ENCODE data around the gene PF4V1.

The PF4V1 gene

DNA sequence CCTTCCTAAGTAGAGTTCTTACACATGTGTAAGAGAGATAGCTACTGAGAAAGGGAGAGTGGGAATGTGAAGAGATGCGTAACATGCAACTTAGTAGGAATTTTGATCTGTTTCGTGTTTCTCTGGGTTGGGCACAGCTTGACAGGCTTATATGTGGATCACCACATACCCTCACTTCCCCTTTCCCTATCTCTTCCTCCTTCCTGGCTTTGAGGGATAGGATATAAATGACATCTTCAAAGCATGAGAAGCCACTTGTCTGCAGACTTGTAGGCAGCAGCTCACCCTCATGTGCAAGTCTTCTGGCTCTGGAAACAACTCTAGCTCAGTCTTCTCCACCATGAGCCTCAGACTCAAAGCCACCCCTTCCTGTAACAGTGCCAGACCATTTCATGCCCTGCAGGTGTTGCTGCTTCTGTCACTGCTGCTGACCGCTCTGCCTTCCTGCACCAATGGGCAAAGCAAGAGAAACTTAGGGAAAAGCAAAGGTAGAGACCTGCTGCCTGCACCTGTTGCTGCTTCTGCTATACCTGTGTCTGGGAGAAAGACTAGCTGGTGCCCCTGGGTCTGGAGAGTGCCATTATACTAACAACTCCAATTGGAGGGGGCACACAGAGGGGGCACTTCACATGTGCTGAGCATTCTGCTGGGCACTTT is 5.4 kb upstream of the PF4V1 start:
- no peak for DNase-seq (ENCODE audit: low read depth in 2 of 2)

- no peak for DNase-seq (ENCODE audit: low read depth in 2 of 2)
Measured at GRCh38 chr4:73848183-73848777, 4.8 kb upstream of the PF4V1 start.

GRCh38 chr4:73850261-73850970 is 2.7 kb upstream of the PF4V1 start:
- DNase-seq (ENCODE audit: low read depth in 2 of 2) = no peak

- DNase-seq (ENCODE audit: low read depth in 2 of 2) = no peak
Measured at GRCh38 chr4:73851293-73851692, 1.8 kb upstream of the PF4V1 start.

- DNase-seq (ENCODE audit: low read depth in 2 of 2) = no peak
Measured at GRCh38 chr4:73852771-73853170, 325 bp upstream of the PF4V1 start.

DNA sequence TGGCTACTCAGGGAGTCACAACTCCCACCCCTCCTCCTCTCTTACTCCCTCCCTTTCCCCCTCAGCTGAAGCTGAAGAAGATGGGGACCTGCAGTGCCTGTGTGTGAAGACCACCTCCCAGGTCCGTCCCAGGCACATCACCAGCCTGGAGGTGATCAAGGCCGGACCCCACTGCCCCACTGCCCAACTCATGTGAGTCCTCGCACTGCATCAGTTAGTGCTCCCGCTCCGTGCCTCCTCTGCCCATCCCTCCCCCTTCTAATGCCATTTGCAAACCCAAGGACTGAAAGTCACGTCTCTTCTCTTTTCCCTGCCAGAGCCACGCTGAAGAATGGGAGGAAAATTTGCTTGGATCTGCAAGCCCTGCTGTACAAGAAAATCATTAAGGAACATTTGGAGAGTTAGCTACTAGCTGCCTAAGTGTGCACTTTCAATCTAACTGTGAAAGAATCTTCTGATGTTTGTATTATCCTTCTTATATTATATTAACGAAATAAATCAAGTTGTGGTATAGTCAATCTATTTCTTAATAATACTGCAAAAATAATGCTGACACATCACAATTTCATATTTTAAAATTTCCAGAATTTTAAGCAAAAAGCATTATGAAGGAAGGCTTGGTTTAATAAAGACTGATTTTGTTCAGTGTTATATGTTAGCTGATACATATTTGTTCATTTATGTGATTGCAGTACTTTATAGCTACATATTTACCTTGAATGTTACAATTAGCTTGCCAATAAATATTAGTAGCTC is 800 bp downstream of the PF4V1 start:
- no peak for DNase-seq (ENCODE audit: low read depth in 2 of 2)

- no peak for DNase-seq (ENCODE audit: low read depth in 2 of 2)
Measured at GRCh38 chr4:73855406-73855805, 2.3 kb downstream of the PF4V1 start.

- DNase-seq (ENCODE audit: low read depth in 2 of 2) = no peak
Measured at GRCh38 chr4:73856518-73856917, 3.4 kb downstream of the PF4V1 start.

- DNase-seq (ENCODE audit: low read depth in 2 of 2) = no peak
Measured at GRCh38 chr4:73859614-73860088, 6.6 kb downstream of the PF4V1 start.

DNA sequence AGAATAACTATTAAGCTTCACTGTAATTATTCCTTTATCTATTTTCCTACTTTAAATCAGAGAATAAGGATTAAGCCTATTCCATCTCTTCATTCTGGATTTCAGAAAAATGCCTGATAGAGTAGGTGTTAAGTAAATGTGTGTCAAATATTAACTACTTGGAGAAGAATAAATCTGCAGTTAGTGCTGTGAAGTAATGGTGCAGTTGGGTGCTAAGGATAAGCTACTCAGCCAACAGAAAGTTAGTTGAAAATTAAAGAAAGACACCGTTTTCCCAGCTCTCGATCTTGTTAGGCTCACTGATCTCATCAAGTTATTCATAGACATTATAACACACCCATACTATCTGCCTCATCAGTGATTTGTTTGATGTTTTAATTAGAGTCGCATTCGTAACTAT is 7.1 kb downstream of the PF4V1 start:
- no peak for DNase-seq (ENCODE audit: low read depth in 2 of 2)

DNA sequence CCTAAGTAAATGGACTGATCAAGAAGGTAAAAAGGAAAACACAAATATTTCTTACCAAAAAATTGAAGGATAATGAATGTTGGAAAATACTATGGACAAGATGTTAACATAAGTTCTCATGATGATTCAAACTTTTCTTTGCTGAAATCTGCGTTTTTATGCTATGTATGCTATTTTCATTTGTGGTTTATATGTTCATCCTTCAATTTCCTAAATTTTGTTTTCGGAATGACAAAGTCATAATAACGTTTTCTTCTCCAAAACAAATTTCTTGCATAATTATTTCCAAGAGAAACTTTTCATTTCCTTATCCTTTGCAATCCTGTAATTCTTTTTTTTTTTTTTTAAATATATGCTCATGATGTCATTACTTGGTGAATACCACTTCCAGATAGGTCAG is 7.8 kb downstream of the PF4V1 start:
- no peak for DNase-seq (ENCODE audit: low read depth in 2 of 2)

- no peak for DNase-seq (ENCODE audit: low read depth in 2 of 2)
Measured at GRCh38 chr4:73862322-73862721, 9.2 kb downstream of the PF4V1 start.

DNA sequence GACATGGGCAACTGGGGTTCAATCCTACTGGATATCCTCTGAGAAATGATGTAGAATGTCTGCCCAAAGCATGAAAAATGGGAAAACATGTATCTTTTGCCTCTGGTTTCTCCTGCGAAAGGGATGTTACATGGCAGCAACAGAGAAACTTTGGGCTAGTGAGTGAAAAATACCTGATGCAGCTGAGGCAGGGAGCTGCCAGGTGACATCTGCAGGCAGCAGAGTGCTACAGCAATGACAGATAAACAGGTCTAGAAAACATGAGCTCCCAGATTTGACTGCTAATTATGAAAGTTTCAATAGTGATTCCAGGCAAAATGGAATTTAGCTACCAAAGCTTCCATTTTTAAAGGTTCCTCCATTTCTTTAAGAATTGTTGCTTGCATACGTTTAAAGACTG is 11.3 kb downstream of the PF4V1 start:
- no peak for DNase-seq (ENCODE audit: low read depth in 2 of 2)

GRCh38 chr4:73864961-73865360 is 11.9 kb downstream of the PF4V1 start:
- no peak for DNase-seq (ENCODE audit: low read depth in 2 of 2)

- no peak for DNase-seq (ENCODE audit: low read depth in 2 of 2)
Measured at GRCh38 chr4:73865431-73866096, 12.5 kb downstream of the PF4V1 start.

DNA sequence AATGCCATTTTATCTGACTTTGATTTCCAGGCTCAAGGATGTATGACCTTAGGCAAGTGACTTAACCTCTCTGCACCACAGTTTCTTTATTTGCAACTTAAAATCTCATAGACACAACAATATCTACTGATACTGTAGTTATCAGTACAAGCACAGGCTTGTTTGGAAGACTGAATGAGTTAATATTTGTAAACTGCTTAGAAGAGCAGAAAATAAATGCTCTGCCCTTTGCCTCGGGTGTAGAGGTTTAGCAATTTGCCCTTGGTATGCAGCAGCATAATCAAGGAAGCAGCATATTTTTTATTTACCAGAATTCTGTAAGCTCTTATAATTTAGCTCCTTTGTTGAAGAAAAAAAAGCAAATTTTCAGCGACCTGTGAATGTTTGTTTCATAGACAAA is 13.2 kb downstream of the PF4V1 start:
- no peak for DNase-seq (ENCODE audit: low read depth in 2 of 2)

DNA sequence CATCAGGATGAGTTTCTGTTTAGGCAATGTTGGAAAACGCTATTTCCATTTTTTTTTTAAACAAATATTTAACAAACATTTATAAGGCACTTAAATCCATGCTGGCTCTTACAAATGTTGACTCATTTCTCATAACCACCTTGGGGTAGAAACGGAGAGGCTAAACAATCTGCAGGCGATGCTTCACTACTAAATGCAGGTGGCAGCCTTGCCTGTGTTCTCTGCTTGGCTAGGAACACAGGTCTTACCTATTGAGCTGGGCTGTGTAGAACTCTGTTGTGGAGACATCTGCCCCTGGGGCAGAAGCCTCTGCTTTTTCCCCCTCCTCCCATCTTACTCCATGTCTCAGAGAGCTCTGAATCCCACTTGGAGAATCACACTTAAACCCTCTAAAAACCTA is 14.7 kb downstream of the PF4V1 start:
- DNase-seq (ENCODE audit: low read depth in 2 of 2) = no peak

GRCh38 chr4:73868206-73869129 is 15.4 kb downstream of the PF4V1 start:
- DNase-seq (ENCODE audit: low read depth in 2 of 2) = no peak

DNA sequence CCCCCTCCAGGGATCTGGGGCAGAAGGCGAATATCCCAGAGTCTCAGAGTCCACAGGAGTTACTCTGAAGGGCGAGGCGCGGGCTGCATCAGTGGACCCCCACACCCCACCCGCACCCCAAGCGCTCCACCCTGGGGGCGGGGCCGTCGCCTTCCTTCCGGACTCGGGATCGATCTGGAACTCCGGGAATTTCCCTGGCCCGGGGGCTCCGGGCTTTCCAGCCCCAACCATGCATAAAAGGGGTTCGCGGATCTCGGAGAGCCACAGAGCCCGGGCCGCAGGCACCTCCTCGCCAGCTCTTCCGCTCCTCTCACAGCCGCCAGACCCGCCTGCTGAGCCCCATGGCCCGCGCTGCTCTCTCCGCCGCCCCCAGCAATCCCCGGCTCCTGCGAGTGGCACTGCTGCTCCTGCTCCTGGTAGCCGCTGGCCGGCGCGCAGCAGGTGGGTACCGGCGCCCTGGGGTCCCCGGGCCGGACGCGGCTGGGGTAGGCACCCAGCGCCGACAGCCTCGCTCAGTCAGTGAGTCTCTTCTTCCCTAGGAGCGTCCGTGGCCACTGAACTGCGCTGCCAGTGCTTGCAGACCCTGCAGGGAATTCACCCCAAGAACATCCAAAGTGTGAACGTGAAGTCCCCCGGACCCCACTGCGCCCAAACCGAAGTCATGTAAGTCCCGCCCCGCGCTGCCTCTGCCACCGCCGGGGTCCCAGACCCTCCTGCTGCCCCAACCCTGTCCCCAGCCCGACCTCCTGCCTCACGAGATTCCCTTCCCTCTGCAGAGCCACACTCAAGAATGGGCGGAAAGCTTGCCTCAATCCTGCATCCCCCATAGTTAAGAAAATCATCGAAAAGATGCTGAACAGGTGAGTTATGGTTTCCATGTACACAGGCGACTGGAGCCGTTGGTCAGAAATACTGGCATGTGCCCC is 16.3 kb downstream of the PF4V1 start, which contains the start of gene CXCL1:
Gene CXCL1 (plus strand): TSS at position 264 of the 926 bp plus-strand sequence. CDS start 78 bp downstream, at position 342.
- no peak for DNase-seq (ENCODE audit: low read depth in 2 of 2)
